ENCODE data around the gene CEP85L. TPM values are rescaled to one million over a fixed set of nuclear protein-coding genes. Genes with fewer than 3 reads are reported as not detected.

The CEP85L gene
- total and polyA plus RNA-seq, 2 of the 13 experiments (the other 11 are each of a cell fraction or from before 2014, with no cell fraction given), result 0.44 to 1.7 TPM

GRCh38 chr6:118641042-118641441 lies 10.3 kb downstream of the CEP85L start:
- Histone ChIP-seq H3K9me3 (ENCODE audit: low read length) (no peaks in the 10 kb centered on the region), H3K4me1 (ENCODE audit: insufficient read depth, low read length) (peaks cover 4% of the 10 kb centered on the region; the same call in 1 of the 2 replicates), H3K27me3 (ENCODE audit: control insufficient read depth in 1 of 2, insufficient read depth in 2 of 2, low read length in 2 of 2) (no peaks in the 10 kb centered on the region), H3K79me2 (ENCODE audit: insufficient read depth, low read length) (no peaks in the 10 kb centered on the region), H3K36me3 (replicated peaks in 1 of 2; ENCODE audit: control insufficient read depth in 1 of 2, insufficient read depth in 2 of 2, low read length in 2 of 2) (no peaks in the 10 kb centered on the region), H3K4me2 (ENCODE audit: low read depth, low read length) (no peak overlapping the region), H4K20me1 (ENCODE audit: insufficient read depth, low read length) (no peaks in the 10 kb centered on the region), H3K9ac (ENCODE audit: insufficient read depth, low read depth, low read length) (no peak overlapping the region), H3K27ac (ENCODE audit: extremely low read length, insufficient read depth, low read length) (no peak overlapping the region), H2AFZ (ENCODE audit: low read length) (no peak overlapping the region), H3K4me3 (replicated peaks in 1 of 3; ENCODE audit: insufficient read depth in 1 of 3, low read depth in 2 of 3, low read length in 3 of 3) (no peak overlapping the region)
- intact Hi-C loops (cut with micrococcal nuclease; ENCODE audit: unreplicated experiment) (no loop called here), in situ Hi-C loops (cut with HindIII; ENCODE audit: extremely low pct_ligation_motif_present, low pct_unique_long_range_greater_than_20kb) (no loop called here)
- no peak for ATAC-seq
- POLR2A ChIA-PET, result no interaction called here
- no peak for FAIRE-seq
- no peak for DNase-seq (ENCODE audit: low spot score)
- BruUV-seq (replicated peaks), result no TSS peak
- CTCF ChIA-PET (ENCODE audit: low intra/inter-chr PET ratio, low total read pairs), result no interaction called here
- 69% methylated on average over 1 of the region's 1 CpG for WGBS (ENCODE audit: low lambda C conversion rate)
- TF ChIP-seq, protein P1, sequence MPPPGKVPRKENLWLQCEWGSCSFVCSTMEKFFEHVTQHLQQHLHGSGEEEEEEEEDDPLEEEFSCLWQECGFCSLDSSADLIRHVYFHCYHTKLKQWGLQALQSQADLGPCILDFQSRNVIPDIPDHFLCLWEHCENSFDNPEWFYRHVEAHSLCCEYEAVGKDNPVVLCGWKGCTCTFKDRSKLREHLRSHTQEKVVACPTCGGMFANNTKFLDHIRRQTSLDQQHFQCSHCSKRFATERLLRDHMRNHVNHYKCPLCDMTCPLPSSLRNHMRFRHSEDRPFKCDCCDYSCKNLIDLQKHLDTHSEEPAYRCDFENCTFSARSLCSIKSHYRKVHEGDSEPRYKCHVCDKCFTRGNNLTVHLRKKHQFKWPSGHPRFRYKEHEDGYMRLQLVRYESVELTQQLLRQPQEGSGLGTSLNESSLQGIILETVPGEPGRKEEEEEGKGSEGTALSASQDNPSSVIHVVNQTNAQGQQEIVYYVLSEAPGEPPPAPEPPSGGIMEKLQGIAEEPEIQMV (CRISPR knock-in tag; IDR thresholded peaks at IDR 0.05; ENCODE audit: low read depth), result no peak
- TF ChIP-seq AGO1 (IDR thresholded peaks at IDR 0.05; ENCODE audit: low read depth, low read length, poor library complexity, severe bottlenecking) (no peak), TAF1 (CRISPR knock-in tag; IDR thresholded peaks at IDR 0.05) (no peak), XRCC5 (optimal IDR thresholded peaks at IDR 0.05; ENCODE audit: low read length) (no peak), ZNF768 (CRISPR knock-in tag; IDR thresholded peaks at IDR 0.05) (no peak), ZNF333 (CRISPR knock-in tag; IDR thresholded peaks at IDR 0.05; ENCODE audit: borderline replicate concordance) (no peak), ZNF34 (CRISPR knock-in tag; IDR thresholded peaks at IDR 0.05; ENCODE audit: borderline replicate concordance) (no peak), NFE2L2 (IDR thresholded peaks at IDR 0.05; ENCODE audit: low read length) (no peak), ZNF354B (CRISPR knock-in tag; IDR thresholded peaks at IDR 0.05) (no peak), FOXA1 (IDR thresholded peaks at IDR 0.05) (no peak), FOXA1 (CRISPR knock-in tag; IDR thresholded peaks at IDR 0.05) (no peak), ZNF75D (CRISPR knock-in tag; IDR thresholded peaks at IDR 0.05; ENCODE audit: borderline replicate concordance) (no peak), IRF1 (CRISPR knock-in tag; IDR thresholded peaks at IDR 0.05; ENCODE audit: low read depth) (no peak), ZNF720 (CRISPR knock-in tag; IDR thresholded peaks at IDR 0.05) (no peak), CHD2 (IDR thresholded peaks at IDR 0.05; ENCODE audit: low read depth, low read length) (no peak)
- TF ChIP-seq, protein P2, sequence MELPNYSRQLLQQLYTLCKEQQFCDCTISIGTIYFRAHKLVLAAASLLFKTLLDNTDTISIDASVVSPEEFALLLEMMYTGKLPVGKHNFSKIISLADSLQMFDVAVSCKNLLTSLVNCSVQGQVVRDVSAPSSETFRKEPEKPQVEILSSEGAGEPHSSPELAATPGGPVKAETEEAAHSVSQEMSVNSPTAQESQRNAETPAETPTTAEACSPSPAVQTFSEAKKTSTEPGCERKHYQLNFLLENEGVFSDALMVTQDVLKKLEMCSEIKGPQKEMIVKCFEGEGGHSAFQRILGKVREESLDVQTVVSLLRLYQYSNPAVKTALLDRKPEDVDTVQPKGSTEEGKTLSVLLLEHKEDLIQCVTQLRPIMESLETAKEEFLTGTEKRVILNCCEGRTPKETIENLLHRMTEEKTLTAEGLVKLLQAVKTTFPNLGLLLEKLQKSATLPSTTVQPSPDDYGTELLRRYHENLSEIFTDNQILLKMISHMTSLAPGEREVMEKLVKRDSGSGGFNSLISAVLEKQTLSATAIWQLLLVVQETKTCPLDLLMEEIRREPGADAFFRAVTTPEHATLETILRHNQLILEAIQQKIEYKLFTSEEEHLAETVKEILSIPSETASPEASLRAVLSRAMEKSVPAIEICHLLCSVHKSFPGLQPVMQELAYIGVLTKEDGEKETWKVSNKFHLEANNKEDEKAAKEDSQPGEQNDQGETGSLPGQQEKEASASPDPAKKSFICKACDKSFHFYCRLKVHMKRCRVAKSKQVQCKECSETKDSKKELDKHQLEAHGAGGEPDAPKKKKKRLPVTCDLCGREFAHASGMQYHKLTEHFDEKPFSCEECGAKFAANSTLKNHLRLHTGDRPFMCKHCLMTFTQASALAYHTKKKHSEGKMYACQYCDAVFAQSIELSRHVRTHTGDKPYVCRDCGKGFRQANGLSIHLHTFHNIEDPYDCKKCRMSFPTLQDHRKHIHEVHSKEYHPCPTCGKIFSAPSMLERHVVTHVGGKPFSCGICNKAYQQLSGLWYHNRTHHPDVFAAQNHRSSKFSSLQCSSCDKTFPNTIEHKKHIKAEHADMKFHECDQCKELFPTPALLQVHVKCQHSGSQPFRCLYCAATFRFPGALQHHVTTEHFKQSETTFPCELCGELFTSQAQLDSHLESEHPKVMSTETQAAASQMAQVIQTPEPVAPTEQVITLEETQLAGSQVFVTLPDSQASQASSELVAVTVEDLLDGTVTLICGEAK (IDR thresholded peaks at IDR 0.05), result no peak
- TF ChIP-seq, protein P2 (CRISPR knock-in tag; IDR thresholded peaks at IDR 0.05), result no peak

Measured in HepG2 (cell line).